ENCODE data around the gene TRIP12.

TRIP12 gene

GRCh38 chr2:229874647-229875046, 47.2 kb downstream of the TRIP12 start (continued):
- TF ChIP-seq ZBTB49 (tag by site-specific recombination; IDR thresholded peaks at IDR 0.05; ENCODE audit: low read depth) (no peak), BCL11B (tag by site-specific recombination; IDR thresholded peaks at IDR 0.05; ENCODE audit: low read depth) (no peak), HOXC10 (CRISPR knock-in tag; IDR thresholded peaks at IDR 0.05) (no peak), ZNF677 (tag by site-specific recombination; IDR thresholded peaks at IDR 0.05) (no peak), ZNF501 (tag by site-specific recombination; IDR thresholded peaks at IDR 0.05) (no peak), ZSCAN4 (tag by site-specific recombination; IDR thresholded peaks at IDR 0.05) (no peak), SETDB1 (IDR thresholded peaks at IDR 0.05; ENCODE audit: insufficient read length, low read length) (no peak), ZNF140 (tag by site-specific recombination; IDR thresholded peaks at IDR 0.05) (no peak), ZBTB26 (tag by site-specific recombination; optimal IDR thresholded peaks at IDR 0.05) (no peak), ZNF658 (tag by site-specific recombination; IDR thresholded peaks at IDR 0.05) (no peak), ZNF776 (tag by site-specific recombination; IDR thresholded peaks at IDR 0.05; ENCODE audit: borderline replicate concordance) (no peak), BCL6B (tag by site-specific recombination; IDR thresholded peaks at IDR 0.05) (no peak), ZBTB48 (tag by site-specific recombination; IDR thresholded peaks at IDR 0.05) (no peak), ZFP69B (tag by site-specific recombination; IDR thresholded peaks at IDR 0.05) (no peak), ZNF24 (tag by site-specific recombination; IDR thresholded peaks at IDR 0.05) (no peak), GLI2 (tag by site-specific recombination; IDR thresholded peaks at IDR 0.05; ENCODE audit: borderline replicate concordance, low read depth) (peak; percentile 67; the same call in 1 of the 2 replicates), HOXA7 (CRISPR knock-in tag; IDR thresholded peaks at IDR 0.05; ENCODE audit: borderline replicate concordance) (no peak), ZNF785 (tag by site-specific recombination; IDR thresholded peaks at IDR 0.05) (no peak), ZFP37 (tag by site-specific recombination; IDR thresholded peaks at IDR 0.05) (no peak), ZNF280D (tag by site-specific recombination; IDR thresholded peaks at IDR 0.05) (no peak), KLF16 (tag by site-specific recombination; IDR thresholded peaks at IDR 0.05) (no peak), ZNF223 (tag by site-specific recombination; IDR thresholded peaks at IDR 0.05) (no peak), ZNF555 (tag by site-specific recombination; conservative IDR thresholded peaks at IDR 0.05) (no peak), SCRT2 (tag by site-specific recombination; IDR thresholded peaks at IDR 0.05) (no peak), ZNF23 (tag by site-specific recombination; IDR thresholded peaks at IDR 0.05; ENCODE audit: borderline replicate concordance) (no peak), ZNF362 (tag by site-specific recombination; IDR thresholded peaks at IDR 0.05) (no peak), ZNF18 (tag by site-specific recombination; IDR thresholded peaks at IDR 0.05) (no peak), ZNF248 (tag by site-specific recombination; IDR thresholded peaks at IDR 0.05) (no peak), ZNF701 (tag by site-specific recombination; IDR thresholded peaks at IDR 0.05) (no peak), ZNF184 (tag by site-specific recombination; IDR thresholded peaks at IDR 0.05) (no peak)
